ENCODE data around the gene SLC25A43.
"Not testable (repeated sequence)": the region's sequence is repeated elsewhere in the genome, so short reads cannot be mapped to it uniquely, and the experiment has no call there.

SLC25A43 gene

DNA sequence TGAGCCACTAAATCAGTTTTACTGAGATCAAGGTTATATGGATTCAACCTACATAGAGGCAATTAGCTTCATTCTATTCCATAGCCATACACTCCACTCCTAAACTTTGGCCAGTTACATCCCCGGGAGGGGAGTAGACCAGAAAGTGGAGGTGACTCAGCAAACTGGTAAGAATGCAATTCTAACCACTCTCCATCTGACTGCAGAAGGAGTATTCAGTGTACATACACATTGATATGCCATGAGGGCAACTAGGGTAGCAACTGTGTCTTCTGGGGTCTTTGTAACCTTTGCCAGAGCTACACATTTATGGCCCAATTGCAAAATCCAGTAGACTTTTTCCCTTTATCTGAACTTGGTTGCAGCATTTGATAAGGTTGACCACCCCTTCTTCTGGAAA is 7.6 kb downstream of the SLC25A43 start:
- no peak for DNase-seq (ENCODE audit: low read depth in 4 of 4, low spot score in 1 of 4)

DNA sequence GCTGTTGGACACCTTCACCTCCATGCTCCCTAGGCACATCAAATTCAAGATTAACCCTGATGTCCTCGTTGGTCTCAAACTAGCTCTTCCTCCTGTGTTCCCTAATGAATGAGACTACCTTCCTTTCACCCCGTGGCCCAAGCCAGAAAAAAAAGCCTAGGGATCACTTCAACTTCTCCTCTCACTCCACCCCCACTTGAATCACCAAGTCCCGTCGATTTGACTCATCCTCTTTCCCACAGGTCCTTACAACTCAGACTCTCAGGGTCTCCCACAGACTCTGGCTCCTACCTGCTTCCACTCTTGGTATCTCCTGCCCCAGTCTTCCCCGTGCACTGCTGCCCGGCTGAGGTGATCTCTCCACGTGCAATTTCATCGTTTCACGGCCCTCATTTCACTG is 8.5 kb downstream of the SLC25A43 start:
- DNase-seq (ENCODE audit: low read depth in 4 of 4, low spot score in 1 of 4), result no peak

DNA sequence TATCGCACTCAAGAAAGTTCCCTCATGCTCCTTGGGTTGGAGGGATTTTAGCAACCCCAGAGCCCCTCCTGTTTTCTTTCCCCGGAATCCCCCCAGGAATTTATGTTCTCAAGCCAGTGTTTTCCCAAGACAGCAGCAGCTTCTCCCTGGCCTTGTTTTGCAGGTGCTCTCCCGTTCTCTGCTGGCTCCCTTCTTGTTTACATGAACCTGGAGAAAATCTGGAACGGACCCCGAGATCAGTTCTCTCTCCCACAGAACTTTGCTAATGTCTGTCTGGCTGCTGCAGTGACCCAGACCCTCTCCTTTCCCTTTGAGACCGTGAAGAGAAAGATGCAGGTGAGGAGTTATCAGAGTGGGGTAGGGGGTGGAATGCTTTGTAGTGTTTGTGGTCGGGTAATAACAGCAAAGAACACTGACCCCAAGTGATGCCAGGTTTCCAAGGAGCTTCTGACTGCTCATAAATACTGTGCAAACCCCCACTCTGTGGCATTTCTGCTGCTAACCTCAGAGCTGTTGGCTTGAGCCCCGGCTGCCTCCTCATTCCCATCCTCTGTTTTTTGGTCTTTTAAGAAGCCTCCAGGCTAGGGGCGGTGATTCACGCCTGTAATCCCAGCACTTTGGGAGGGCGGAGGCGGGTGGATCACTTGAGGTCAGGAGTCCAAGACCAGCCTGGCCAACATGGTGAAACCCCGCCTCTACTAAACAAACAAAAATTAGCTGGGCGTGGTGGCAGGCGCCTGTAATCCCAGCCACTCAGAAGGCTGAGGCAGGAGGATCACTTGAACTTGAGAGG is 11.1 kb downstream of the SLC25A43 start:
- DNase-seq (ENCODE audit: low read depth in 4 of 4, low spot score in 1 of 4), result no peak

DNA sequence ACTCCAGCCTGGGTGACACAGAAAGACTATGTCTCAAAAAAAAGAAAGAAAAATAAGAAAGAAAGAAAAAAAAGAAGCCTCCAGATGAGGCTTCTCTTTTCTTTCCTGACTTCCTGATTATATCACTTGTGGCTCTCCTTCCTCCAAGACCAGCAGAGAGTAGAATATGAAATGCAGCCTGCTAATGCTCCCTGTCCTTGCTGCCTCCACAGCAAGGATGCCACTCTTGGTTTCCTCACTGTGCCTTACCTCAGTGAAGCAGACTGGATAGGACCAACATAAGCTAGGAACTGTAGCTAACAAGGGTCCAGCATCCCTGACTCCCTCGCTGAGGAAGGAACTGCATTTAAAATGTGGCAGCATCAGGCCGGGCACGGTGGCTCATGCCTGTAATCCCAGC is 11.7 kb downstream of the SLC25A43 start:
- DNase-seq (ENCODE audit: low read depth in 4 of 4, low spot score in 1 of 4), result no peak

DNA sequence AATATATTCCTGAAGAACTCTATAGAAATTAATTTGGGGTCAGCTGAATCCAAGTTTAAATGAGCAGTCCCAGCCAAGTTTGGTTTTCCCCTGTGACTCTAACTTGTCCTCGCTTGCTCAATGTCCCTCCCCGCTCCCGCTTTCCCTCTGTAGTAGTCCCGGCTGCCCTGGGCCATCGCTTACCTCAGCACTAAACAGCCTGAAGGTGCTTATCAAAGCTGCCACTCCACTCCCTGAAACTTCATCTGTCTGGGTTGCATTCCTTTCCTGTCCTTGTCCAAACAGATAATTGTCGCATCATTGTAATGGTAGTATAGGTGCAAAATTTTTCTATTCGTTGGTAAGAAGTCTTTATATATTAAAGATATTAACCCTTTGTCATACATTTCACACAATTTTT is 12.8 kb downstream of the SLC25A43 start:
- DNase-seq (ENCODE audit: low read depth in 4 of 4, low spot score in 1 of 4), result no peak

DNA sequence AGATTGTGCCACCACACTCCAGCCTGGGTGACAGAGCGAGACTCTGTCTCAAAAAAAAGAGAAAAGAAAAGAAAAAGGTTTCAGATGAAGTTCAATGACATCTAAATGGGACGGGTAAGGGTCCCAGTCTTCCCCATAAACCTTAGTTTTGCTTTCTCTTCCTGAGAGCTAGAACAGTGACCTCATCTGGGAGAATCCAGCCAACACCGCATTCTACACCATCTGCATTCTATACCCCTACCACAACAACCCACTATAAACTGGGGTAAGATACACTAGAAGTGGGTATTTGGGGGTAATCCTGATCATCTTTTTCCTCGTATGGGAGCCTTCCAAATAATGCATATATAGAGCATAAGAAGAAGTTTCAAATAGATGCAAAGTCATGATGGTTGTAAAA is 18.2 kb downstream of the SLC25A43 start:
- DNase-seq (ENCODE audit: low read depth in 4 of 4, low spot score in 1 of 4), result no peak

DNA sequence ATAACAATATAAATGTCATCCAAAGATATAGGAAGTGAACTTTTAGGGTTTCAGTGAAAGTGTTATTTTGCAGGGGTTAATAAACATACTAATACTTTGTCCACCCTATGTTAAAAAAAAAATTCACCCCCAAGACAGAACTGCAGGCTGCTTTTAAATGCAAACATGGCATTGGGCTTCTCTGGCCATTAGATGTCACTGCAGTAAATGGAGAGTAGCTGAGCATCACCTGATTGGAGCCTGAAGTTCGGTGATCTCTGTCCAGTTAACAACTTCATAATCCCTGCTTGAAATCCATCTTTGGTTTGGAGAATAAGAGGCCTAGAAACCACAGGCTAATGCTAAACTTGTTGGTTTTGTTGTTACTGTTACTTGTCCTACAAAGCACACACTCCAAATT is 18.7 kb downstream of the SLC25A43 start:
- no peak for DNase-seq (ENCODE audit: low read depth in 4 of 4, low spot score in 1 of 4)

DNA sequence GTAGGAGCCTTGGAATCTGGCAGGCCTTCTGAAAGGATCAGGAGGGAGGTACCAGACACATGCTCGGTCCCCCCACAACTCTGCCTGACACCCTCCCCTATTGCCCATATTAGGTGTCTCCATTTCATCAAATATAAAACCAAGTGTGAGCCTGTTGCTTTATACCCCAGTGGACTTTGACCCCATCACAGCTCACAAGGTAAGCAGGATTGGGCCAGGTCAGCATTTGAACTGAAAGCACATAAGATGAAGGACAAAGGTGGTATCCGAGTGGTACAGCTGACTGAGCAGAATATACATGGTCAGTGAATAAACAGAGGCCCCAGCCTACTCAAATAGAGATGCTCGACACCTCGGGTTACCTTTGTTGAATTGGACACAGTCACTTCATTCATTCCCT is 20.0 kb downstream of the SLC25A43 start:
- DNase-seq (ENCODE audit: low read depth in 4 of 4, low spot score in 1 of 4), result no peak

DNA sequence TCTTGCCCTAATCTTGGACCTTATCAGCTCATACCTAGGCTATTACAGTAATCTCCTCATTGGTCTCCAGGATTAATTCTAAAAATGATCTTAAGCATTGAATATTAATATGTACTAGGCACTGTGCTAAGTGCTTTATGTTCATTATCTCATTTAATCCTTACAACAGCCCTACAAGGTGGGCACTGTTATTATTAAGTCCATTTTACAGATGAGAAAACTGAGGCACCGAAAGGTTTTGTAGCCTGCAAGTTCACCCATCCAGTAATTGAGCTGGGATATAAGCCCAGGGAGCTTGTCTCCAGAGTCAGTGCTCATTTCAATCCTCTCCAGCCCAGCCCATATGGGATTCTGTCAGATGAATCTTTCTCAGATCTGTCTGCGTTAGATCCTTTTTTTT is 20.8 kb downstream of the SLC25A43 start:
- DNase-seq (ENCODE audit: low read depth in 4 of 4, low spot score in 1 of 4), result no peak

DNA sequence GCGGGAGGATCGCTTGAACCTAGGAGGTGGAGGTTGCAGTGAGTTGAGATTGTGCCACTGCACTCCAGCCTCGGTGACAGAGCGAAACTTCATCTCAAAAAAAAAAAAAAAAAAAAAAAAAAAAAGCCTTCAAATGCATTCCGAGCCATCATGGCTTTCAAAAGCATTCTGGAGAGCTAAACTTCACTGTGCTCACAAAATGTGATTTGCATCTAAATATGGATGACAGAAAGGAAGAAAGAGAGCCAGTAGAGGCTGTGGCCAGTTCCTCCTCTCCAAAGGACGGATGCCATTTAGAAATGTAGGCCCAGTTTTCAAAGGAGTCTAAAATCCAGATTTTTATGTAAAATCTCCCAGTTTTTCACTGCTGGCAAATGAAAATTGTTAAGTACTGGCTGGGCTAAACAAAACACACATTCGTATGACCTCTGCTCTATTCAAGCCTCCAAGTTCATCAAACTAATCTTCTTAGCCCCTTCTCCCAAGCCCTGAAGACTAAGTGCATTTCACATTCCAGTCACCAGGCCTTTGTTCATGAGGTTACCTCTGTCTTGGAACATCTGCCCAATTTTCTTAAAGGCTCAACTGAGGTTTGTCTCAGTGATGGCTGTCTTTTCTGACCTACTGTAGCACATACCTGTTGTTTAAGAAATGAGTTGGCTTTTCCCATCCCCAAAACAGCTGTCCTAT is 22.0 kb downstream of the SLC25A43 start:
- no peak for DNase-seq (ENCODE audit: low read depth in 4 of 4, low spot score in 1 of 4)

DNA sequence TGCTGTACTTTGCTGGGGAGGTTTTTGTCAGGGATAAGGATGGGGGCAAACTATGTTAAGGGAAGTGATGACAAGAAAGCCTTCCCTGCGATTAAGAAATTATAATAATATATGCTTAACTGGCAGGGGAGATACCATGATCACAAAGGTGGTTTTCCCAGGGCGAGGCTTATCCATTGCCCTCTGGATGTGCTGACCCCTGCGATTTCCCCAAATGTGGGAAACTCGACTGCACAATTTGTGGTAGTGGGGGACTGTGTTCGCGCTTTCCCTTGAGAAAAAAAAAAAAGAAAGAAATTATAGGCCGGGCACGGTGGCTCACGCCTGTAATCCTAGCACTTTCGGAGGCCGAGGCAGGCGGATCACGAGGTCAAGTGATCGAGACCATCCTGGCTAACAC is 24.5 kb downstream of the SLC25A43 start:
- DNase-seq (ENCODE audit: low read depth in 4 of 4, low spot score in 1 of 4), result no peak

DNA sequence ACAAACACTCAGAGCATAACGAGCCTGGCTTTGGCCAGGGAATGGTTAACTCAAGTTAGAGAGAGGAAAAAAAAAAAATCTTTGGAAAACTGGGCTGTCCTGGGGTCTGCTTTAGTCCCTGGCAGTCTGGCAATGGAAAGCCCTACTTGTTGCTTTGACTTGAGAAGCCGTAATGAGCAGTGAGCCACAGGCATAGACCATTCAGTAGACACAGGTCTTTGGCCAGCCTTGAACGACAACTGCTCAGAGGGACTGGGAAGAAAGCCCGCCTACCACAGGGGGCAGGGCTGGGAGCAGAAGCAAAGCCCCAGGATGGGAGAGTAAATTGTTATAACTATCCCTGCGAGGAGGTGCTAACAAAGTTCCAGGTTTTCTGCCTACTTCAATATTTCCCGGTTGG is 25.9 kb downstream of the SLC25A43 start:
- DNase-seq (ENCODE audit: low read depth in 4 of 4, low spot score in 1 of 4), result no peak

DNA sequence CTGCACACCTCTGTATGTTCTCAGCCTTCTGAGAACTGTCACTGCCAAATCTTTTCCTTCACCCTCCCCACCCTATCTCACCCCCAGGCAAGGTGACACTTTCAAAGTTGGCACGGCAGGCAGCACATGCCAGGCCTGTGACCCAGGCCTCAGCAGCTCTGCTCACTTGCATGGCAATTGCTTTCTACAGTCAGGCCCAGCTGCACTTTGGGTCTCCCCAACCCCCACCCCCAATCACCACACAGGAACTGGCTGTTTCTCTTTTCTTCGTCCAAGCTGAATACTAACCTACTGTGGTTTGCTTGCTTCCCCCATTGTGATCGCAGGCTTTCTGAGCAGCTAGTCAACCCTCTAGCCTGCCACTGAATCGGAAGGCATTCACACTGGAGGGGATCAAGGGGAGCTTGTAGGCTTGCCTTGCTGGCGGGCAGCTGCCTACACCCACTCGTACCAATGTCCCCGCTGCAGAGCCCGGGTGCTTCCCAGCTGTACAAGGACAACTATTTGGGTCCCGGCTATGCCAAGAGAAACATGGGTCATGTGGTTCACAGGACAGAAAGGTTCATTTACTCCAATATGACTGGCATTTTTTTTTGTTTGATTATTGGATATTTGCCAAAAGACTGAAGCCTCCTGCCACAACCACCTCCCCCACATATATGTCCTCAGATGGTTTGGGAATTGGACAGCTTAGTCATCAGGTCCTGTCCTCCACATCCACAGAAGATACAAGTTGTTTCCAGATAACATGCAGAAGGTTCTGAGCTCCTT is 28.1 kb downstream of the SLC25A43 start:
- no peak for DNase-seq (ENCODE audit: low read depth in 4 of 4, low spot score in 1 of 4)

DNA sequence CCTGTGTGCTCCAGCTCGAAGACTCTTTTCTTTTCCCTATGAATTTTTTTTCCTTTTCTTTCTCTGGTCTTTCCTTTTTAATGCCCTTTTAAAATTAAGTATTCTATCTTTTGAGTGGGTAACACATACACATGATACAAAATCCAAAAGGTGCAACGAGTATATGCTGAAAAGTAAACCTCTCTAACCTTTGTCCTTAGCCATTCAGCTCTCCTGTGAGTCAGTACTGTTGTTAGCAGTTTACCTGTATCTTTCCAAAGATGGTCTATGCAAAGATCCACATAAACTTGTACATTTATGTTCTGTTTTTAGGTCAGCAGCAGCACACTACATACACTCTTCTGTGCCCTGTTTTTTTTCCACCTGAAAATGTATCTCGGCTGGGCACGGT is 28.7 kb downstream of the SLC25A43 start:
- no peak for DNase-seq (ENCODE audit: low read depth in 4 of 4, low spot score in 1 of 4)

DNA sequence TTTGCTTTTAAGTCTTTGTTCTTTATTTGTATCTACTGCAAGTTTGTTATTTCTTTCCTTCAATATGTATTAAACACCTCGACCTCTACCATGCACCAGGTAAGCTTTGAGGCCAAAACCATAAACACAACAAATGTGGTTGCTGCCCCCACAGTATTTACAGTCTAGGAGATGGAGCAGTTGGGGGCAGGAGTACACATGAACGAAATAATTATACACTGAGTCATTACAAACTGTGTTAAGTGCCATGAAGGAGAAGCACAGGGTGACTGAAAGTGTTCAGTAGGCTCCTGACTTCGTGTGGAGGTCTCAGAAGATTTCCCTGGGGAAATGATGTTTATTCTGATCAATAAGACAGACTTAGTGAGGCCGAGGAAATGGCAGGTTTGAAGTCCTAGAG is 30.3 kb downstream of the SLC25A43 start:
- no peak for DNase-seq (ENCODE audit: low read depth in 4 of 4, low spot score in 1 of 4)

DNA sequence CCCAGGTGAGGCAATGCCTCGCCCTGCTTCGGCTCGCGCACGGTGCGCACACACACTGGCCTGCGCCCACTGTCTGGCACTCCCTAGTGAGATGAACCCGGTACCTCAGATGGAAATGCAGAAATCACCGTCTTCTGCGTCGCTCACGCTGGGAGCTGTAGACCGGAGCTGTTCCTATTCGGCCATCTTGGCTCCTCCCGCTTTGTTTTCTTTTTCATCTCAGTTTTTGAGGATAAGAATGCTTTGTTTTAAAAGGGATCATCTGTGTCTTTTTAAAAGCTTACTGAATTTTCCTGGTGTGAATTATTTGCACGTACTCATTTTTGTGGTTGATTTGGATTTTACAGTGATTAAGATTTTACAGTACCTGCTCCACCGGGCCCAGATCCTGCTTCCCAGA is 42.2 kb downstream of the SLC25A43 start:
- DNase-seq (ENCODE audit: low read depth in 4 of 4, low spot score in 1 of 4), result not testable (repeated sequence)

DNA sequence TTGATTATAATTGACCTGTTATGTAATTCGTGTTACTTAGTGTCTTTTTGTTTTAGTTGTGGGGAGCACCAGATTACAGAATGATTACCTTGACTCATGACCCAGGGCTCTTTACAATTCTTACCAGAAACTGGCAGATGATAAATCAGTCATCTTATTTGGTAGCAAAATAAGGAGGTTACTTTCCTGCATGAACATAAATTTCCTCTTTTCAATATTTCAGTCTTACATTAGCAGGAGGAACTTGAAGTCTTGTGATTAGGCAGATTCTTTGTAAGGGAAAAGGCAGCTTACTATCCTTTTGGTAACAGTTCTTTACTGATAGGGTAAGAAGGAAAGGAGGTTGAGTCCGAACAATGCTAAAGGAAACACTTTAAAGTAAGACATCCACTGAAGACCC is 43.1 kb downstream of the SLC25A43 start:
- no peak for DNase-seq (ENCODE audit: low read depth in 4 of 4, low spot score in 1 of 4)

DNA sequence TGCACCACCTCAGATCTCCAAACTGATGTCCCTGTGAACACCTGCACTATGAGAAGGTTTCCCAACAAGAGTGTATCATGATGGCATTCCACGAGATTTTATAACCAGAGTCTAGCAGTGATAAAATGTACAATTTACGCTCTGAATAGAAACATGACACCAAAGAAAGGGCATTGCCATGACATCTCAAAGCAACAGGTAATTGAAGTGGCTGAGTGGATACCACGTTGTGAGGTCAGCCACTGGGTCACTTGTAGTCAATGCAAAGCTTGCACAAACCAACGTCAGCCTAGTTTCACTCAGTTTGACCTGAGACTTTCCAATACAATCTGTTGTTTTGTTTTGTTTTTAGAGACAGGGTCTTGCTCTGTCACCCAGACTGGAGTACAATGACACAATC is 54.1 kb downstream of the SLC25A43 start:
- no peak for DNase-seq (ENCODE audit: low read depth in 4 of 4, low spot score in 1 of 4)

DNA sequence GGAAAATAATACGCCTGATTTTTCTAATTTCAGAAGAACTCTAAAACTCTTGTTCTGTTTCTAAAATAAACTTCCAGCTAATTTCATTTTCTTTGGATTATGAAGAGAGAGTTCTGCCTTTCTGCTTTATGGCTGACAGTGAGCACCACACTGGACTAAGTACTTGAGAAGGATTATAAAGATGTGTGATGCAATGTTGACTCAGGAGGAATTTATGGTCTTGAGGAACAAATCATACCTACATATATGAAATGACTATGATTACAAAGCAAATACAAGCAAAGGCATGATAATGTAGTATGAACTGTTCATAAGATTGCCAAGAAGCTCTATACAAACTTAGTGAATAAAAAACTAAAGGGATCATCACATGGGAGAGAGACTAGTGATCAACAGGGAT is 56.1 kb downstream of the SLC25A43 start:
- no peak for DNase-seq (ENCODE audit: low read depth in 4 of 4, low spot score in 1 of 4)

DNA sequence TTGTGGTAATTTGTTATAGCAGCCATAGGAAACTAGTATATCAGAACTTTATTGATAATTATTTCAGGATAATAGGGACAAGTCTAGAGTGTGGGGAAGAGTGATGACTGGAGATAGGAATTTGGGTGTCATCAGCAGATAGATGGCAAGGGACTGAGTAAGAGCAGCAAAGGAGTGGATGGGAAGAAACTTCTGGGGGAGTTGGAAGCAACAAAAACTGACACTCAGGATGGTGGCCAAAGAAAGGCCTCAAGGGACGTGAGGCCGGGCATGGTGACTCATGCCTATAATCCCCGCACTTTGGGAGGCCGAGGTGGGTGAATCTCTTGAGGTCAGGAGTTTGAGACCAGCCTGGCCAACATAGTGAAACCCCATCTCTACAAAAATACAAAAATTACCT is 60.0 kb downstream of the SLC25A43 start:
- DNase-seq (ENCODE audit: low read depth in 4 of 4, low spot score in 1 of 4), result no peak

DNA sequence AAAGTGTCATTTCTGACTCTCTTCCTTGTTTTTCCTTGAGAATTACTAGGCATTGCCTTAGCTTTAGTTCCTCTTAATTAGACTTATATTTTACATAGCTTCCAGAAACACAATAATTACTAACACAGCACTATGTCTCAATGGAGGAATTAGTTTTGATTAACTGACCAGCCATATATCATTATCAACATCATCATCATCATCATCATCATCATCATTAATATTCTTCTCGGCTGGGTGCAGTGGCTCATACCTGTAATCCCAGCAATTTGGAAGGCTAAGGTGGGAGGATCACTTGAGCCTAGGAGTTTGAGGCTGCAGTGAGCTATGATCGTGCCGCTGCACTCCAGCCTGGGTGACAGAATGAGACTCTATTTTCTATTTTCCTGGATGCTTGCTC is 66.4 kb downstream of the SLC25A43 start:
- DNase-seq (ENCODE audit: low read depth in 4 of 4, low spot score in 1 of 4), result no peak

DNA sequence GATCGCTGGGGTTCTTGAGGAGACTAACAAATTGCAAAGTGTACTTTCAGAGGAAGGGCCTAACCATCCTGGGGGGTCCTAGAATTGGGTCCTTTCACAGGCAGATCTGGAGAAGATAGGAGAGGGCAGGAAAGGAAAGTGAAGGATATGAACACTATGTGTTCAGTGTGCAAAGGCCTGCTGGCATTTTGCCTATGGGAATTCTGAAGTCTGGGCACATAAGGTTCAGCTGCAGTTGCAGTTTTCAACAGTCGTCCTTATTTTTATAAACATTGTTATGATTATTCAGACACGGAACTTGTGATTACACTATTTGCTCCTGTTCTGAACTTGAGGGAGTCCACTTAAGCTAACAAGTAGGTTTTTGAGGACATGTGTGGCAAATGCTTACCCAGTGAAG is 67.8 kb downstream of the SLC25A43 start:
- DNase-seq (ENCODE audit: low read depth in 4 of 4, low spot score in 1 of 4), result no peak

Data from stimulated activated CD4-positive, alpha-beta T cell treated with anti-CD3 and anti-CD28 coated beads, Interleukin-1b, Interleukin-23, amount 100 ng/mL, for 24 hours (primary cell).